ENCODE data around the gene TMEM101. TPM values are rescaled to one million over a fixed set of nuclear protein-coding genes. Genes with fewer than 3 reads are reported as not detected.
"Not testable (repeated sequence)": the region's sequence is repeated elsewhere in the genome, so short reads cannot be mapped to it uniquely, and the experiment has no call there.

TMEM101 gene
- total and polyA plus RNA-seq, 7 donors = 14.1 to 42.9 (median 25.3) TPM

DNA sequence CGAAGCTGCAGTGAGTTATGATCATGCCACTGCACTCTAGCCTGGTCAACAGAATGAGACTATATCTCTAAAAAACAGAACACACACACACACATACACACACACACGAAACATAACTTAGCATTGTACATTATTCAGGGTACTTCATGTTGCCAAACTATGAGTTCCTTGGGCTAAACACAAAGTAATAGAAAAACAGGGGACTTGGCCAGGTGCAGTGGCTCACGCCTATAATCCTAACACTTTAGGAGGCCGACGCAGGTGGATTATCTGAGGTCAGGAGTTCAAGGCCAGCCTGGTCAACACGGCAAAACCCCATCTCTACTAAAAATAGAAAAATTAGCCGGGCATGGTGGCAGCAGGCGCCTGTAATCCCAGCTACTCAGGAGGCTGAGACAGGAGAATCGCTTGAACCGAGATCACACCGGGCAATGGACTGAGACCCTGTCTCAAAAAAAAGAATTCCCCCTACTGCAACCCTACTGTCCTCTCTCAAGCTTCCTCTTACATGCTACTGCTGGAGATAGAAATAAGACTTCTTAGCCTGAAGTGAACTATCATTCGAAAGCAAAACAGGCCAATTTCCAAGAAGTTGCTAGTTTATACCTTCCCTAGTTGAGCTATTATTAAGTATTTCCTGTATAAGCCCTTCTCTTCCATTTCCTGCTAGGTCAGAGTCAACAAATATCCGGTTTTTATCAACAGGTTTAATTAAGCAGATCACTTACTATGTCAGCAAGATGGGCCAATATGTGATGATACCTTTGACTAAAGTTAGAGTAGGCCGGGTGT, 44.5 kb upstream of the TMEM101 start:
- Histone ChIP-seq H3K27ac (no peak overlapping the region), H3K27me3 (no peaks in the 10 kb centered on the region), H3K9me3 (no peaks in the 10 kb centered on the region), H3K4me3 (no peak overlapping the region), H3K4me1 (peaks cover 0 to 7% (median under 1%) of the 10 kb centered on the region in 4 donors), H3K36me3 (peaks cover 0 to 52% (median 12%) of the 10 kb centered on the region in 4 donors)
- no peak for DNase-seq
- intact Hi-C loops (cut with DNase I) = no loop called here
- TF ChIP-seq EP300 (IDR thresholded peaks at IDR 0.05) = no peak
- TF ChIP-seq, protein P1, sequence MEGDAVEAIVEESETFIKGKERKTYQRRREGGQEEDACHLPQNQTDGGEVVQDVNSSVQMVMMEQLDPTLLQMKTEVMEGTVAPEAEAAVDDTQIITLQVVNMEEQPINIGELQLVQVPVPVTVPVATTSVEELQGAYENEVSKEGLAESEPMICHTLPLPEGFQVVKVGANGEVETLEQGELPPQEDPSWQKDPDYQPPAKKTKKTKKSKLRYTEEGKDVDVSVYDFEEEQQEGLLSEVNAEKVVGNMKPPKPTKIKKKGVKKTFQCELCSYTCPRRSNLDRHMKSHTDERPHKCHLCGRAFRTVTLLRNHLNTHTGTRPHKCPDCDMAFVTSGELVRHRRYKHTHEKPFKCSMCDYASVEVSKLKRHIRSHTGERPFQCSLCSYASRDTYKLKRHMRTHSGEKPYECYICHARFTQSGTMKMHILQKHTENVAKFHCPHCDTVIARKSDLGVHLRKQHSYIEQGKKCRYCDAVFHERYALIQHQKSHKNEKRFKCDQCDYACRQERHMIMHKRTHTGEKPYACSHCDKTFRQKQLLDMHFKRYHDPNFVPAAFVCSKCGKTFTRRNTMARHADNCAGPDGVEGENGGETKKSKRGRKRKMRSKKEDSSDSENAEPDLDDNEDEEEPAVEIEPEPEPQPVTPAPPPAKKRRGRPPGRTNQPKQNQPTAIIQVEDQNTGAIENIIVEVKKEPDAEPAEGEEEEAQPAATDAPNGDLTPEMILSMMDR (IDR thresholded peaks at IDR 0.05) = no peak
- TF ChIP-seq POLR2AphosphoS5 (IDR thresholded peaks at IDR 0.05) = no peak
- TF ChIP-seq POLR2A (IDR thresholded peaks at IDR 0.05) = no peak
- 74 to 85% methylated on average over 14 of the region's 14 CpGs for WGBS, 2 donors

DNA sequence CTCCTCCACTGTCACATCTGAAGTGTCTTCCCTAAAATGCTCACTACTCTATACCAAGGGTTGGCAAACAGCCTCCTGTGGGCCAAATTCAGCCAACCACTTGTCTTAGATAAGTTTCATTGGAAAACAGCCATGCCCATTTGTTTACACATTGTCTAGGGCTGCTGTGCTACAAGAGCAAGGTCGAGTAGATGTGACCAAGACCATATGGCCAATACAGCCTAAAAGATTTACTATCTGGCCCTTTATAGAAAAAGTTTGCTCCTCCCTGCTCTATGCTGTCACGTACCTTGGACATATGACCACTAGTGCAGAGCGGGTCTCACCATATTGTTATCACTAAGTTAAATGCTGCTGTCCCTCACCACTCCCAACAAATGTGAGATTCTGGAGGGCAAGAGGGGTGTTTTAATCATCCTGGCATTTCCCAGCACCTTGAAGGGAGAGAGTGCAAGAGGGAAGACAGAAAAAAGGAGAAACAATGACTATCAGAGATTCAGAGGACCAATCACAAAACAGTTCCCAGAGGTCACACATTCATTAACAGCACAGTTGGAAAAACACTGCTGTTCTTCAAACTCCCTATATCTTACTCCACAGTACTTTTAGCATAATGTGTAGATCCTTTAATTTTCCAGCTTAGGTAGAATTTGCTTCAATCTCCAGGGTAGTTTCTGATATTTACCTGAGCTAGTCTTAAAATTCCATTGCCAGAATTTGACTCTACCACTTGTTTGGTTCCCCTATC, 38.5 kb upstream of the TMEM101 start:
- no peak for DNase-seq
- intact Hi-C loops (cut with DNase I) = no loop called here

GRCh38 chr17:44049294-44050060, 34.7 kb upstream of the TMEM101 start:
- H3K4me3 ChIP-seq = no peak overlapping the region
- no peaks in the 10 kb centered on the region for H3K27me3 ChIP-seq
- no peak for DNase-seq
- no peak overlapping the region for H3K27ac ChIP-seq
- H3K9me3 ChIP-seq = no peaks in the 10 kb centered on the region
- 96 to 97% methylated on average over 9 of the region's 9 CpGs for WGBS, 2 donors
- H3K36me3 ChIP-seq = peaks cover 4 to 45% (median 30%) of the 10 kb centered on the region in 4 donors
- intact Hi-C loops (cut with DNase I) = no loop called here
- TF ChIP-seq EP300 (IDR thresholded peaks at IDR 0.05) (no peak), POLR2AphosphoS5 (IDR thresholded peaks at IDR 0.05) (no peak), POLR2A (IDR thresholded peaks at IDR 0.05) (no peak)
- TF ChIP-seq, protein P1 (IDR thresholded peaks at IDR 0.05) = no peak
- peaks cover 0 to 19% (median 17%) of the 10 kb centered on the region in 4 donors for H3K4me1 ChIP-seq

More for the DNA sequence above, 38.5 kb upstream of the TMEM101 start:
- Histone ChIP-seq H3K36me3 (peaks cover 4 to 57% (median 30%) of the 10 kb centered on the region in 4 donors), H3K4me1 (peaks cover 0 to 19% (median 13%) of the 10 kb centered on the region in 4 donors), H3K27me3 (no peaks in the 10 kb centered on the region), H3K4me3 (no peak overlapping the region), H3K27ac (peak overlapping the region in 2 of 4 donors; percentile 4 to 23), H3K9me3 (no peaks in the 10 kb centered on the region)
- TF ChIP-seq POLR2AphosphoS5 (IDR thresholded peaks at IDR 0.05) (no peak), POLR2A (IDR thresholded peaks at IDR 0.05) (no peak), EP300 (IDR thresholded peaks at IDR 0.05) (no peak)
- TF ChIP-seq, protein P1 (IDR thresholded peaks at IDR 0.05) = no peak
- WGBS, 2 donors = 49 to 65% methylated on average over 3 of the region's 3 CpGs

GRCh38 chr17:44046893-44047292, 32.1 kb upstream of the TMEM101 start:
- WGBS, 2 donors = 97 to 98% methylated on average over 7 of the region's 7 CpGs
- intact Hi-C loops (cut with DNase I); DNase-seq; H3K4me3 ChIP-seq; H3K27me3 ChIP-seq; H3K27ac ChIP-seq; H3K9me3 ChIP-seq: not testable (repeated sequence)
- Histone ChIP-seq H3K36me3 (peaks cover 4 to 38% (median 25%) of the 10 kb centered on the region in 4 donors), H3K4me1 (peaks cover 0 to 25% (median 19%) of the 10 kb centered on the region in 4 donors)
